Measurements from ENCODE around the gene GRID1. TPM values are rescaled to one million over a fixed set of nuclear protein-coding genes. Genes with fewer than 3 reads are reported as not detected.
A peak's percentile ranks its signal among the peaks of the same experiment; 100 is the strongest.
"Not testable (repeated sequence)": the region's sequence is repeated elsewhere in the genome, so short reads cannot be mapped to it uniquely, and the experiment has no call there.

The GRID1 gene
- total and polyA plus RNA-seq, 9 of the 15 experiments (the other 6 are each of a cell fraction or from before 2014, with no cell fraction given), result 0.01 to 7.2 (median 1.2) TPM

- H3K9me3 ChIP-seq (replicated peaks; ENCODE audit: control insufficient read depth, insufficient read depth, low read depth, low read length); FAIRE-seq; H3K4me2 ChIP-seq (ENCODE audit: insufficient read depth, low read length); H4K20me1 ChIP-seq (replicated peaks; ENCODE audit: control insufficient read depth, insufficient read depth, low read length); BruUV-seq (replicated peaks); in situ Hi-C loops (cut with MboI); CTCF ChIA-PET (ENCODE audit: low intra/inter-chr PET ratio); H3K27me3 ChIP-seq (ENCODE audit: control insufficient read depth in 2 of 2, insufficient read depth in 2 of 2, low read length in 2 of 2); ATAC-seq; H3K4me3 ChIP-seq; DNase-seq (ENCODE audit: extremely low read depth in 1 of 4, low spot score in 3 of 4); intact Hi-C loops (cut with micrococcal nuclease); H3K4me1 ChIP-seq (replicated peaks in 1 of 2; ENCODE audit: control insufficient read depth in 2 of 2, insufficient read depth in 2 of 2, low read length in 2 of 2); H3K27ac ChIP-seq (ENCODE audit: extremely low read depth, low read depth, low read length); H3K9ac ChIP-seq (ENCODE audit: insufficient read depth in 1 of 2, low read depth in 2 of 2, low read length in 2 of 2); H3K9me1 ChIP-seq (ENCODE audit: control insufficient read depth, insufficient read depth, low read length); H3K36me3 ChIP-seq (ENCODE audit: control insufficient read depth, insufficient read depth, low read length); H3K79me2 ChIP-seq (ENCODE audit: control insufficient read depth, insufficient read depth, low read length): not testable (repeated sequence)
- POLR2A ChIA-PET, result interaction anchor here (1.5 kb wide), 1 partner anchor 11 kb away, joined by 5 read pairs; no protein-coding TSS in a partner anchor
- TF ChIP-seq CXXC5 (CRISPR knock-in tag; IDR thresholded peaks at IDR 0.05), result peak; percentile 22; the same call in 1 of the 2 replicates
- WGBS (ENCODE audit: insufficient coverage, low coverage, missing lambda C conversion rate), result 47% methylated on average over 12 of the region's 12 CpGs
- H2AFZ ChIP-seq (ENCODE audit: low read depth, low read length), result peak overlapping the region; percentile 84
Measured at GRCh38 chr10:86389109-86389440, 22.5 kb upstream of the GRID1 start.

GRCh38 chr10:86388119-86388704, 21.6 kb upstream of the GRID1 start:
- in situ Hi-C loops (cut with MboI) (no loop called here), intact Hi-C loops (cut with micrococcal nuclease) (no loop called here)
- Histone ChIP-seq H3K9me3 (replicated peaks; ENCODE audit: control insufficient read depth, insufficient read depth, low read depth, low read length) (no peaks in the 10 kb centered on the region), H4K20me1 (replicated peaks; ENCODE audit: control insufficient read depth, insufficient read depth, low read length) (no peaks in the 10 kb centered on the region), H3K36me3 (ENCODE audit: control insufficient read depth, insufficient read depth, low read length) (no peaks in the 10 kb centered on the region), H3K27ac (ENCODE audit: extremely low read depth, low read depth, low read length) (no peak overlapping the region), H3K27me3 (ENCODE audit: control insufficient read depth in 2 of 2, insufficient read depth in 2 of 2, low read length in 2 of 2) (peaks cover 0 to 6% of the 10 kb centered on the region in 2 experiments; a peak in 1 of 5 replicates), H3K9me1 (ENCODE audit: control insufficient read depth, insufficient read depth, low read length) (no peaks in the 10 kb centered on the region), H3K79me2 (ENCODE audit: control insufficient read depth, insufficient read depth, low read length) (no peaks in the 10 kb centered on the region), H2AFZ (ENCODE audit: low read depth, low read length) (no peak overlapping the region), H3K4me3 (no peak overlapping the region), H3K4me1 (replicated peaks in 1 of 2; ENCODE audit: control insufficient read depth in 2 of 2, insufficient read depth in 2 of 2, low read length in 2 of 2) (peaks cover 0 to 6% of the 10 kb centered on the region in 2 experiments; a peak in 3 of 5 replicates), H3K4me2 (ENCODE audit: insufficient read depth, low read length) (no peak overlapping the region), H3K9ac (ENCODE audit: insufficient read depth in 1 of 2, low read depth in 2 of 2, low read length in 2 of 2) (no peak overlapping the region)
- ChIA-PET POLR2A (interaction anchor here (0.7 to 0.9 kb wide), 2 partner anchors 9 to 11 kb away, joined by 3 to 6 read pairs; no protein-coding TSS in a partner anchor), CTCF (ENCODE audit: low intra/inter-chr PET ratio) (no interaction called here)
- DNase-seq (ENCODE audit: extremely low read depth in 1 of 4, low spot score in 3 of 4) (no peak), FAIRE-seq (no peak), ATAC-seq (no peak)
- no TSS peak for BruUV-seq (replicated peaks)
- 29% methylated on average over 4 of the region's 13 CpGs for WGBS (ENCODE audit: insufficient coverage, low coverage, missing lambda C conversion rate)
- TF ChIP-seq HEY1 (CRISPR knock-in tag; IDR thresholded peaks at IDR 0.05; ENCODE audit: borderline replicate concordance) (no peak), CBX1 (IDR thresholded peaks at IDR 0.05; ENCODE audit: low read depth) (no peak), CEBPG (CRISPR knock-in tag; IDR thresholded peaks at IDR 0.05) (no peak), CEBPG (tag; conservative IDR thresholded peaks at IDR 0.05 in 1 of 2, IDR thresholded peaks at IDR 0.05 in 1 of 2) (no peak), ZNF79 (CRISPR knock-in tag; IDR thresholded peaks at IDR 0.05; ENCODE audit: low read depth) (no peak), PRMT5 (CRISPR knock-in tag; IDR thresholded peaks at IDR 0.05) (no peak), RFX5 (IDR thresholded peaks at IDR 0.05; ENCODE audit: low read depth, low read length) (no peak), ZNF212 (CRISPR knock-in tag; IDR thresholded peaks at IDR 0.05) (no peak), ZNF41 (CRISPR knock-in tag; conservative IDR thresholded peaks at IDR 0.05) (no peak), TSHZ1 (CRISPR knock-in tag; IDR thresholded peaks at IDR 0.05) (no peak)
